Naive thymus-derived CD4-positive, alpha-beta T cell (primary cell): ENCODE results near the gene VAX1. TPM values are rescaled to one million over a fixed set of nuclear protein-coding genes. Genes with fewer than 3 reads are reported as not detected.

Experiments
- ATAC-seq: fragments of 150-1000 bp; cut with Tn5 transposase; 2 replicates; pipeline ENCODE4 v1.10.0; 2021; ENCODE audit warnings: mild to moderate bottlenecking, moderate library complexity
- CTCF ChIA-PET: fragments of 350-600 bp; sonication (Branson Sonifier 250); formaldehyde crosslinking; loops from one replicate; lab custom pipeline; 2021; ENCODE audit warnings: antibody characterized with exemption; lab: Charles Lee
- POLR2A ChIA-PET: fragments of 350-600 bp; sonication (Branson Sonifier 250); formaldehyde crosslinking; loops from one replicate; lab custom pipeline; 2021; ENCODE audit warnings: antibody characterized with exemption, inconsistent platforms; lab: Charles Lee
- DNase-seq, 9 donors: peaks; one replicate each; pipeline versions ENCODE4 v3.0.0 to v3.0.0-alpha.2; 2020 to 2022; ENCODE audit warnings: mixed read lengths in 1 of 9
- H3K27ac ChIP-seq: one replicate; pipeline ENCODE4 v1.7.0; 2013; ENCODE audit warnings: mild to moderate bottlenecking, low read depth, low read length, moderate library complexity
- H3K27me3 ChIP-seq, 2 donors: one replicate each; pipeline ENCODE4 v1.7.0; 2013; ENCODE audit warnings: low read length in 2 of 2, mild to moderate bottlenecking in 2 of 2, moderate library complexity in 2 of 2; ENCODE audit not compliant: control insufficient read depth in 2 of 2, insufficient read depth in 2 of 2
- H3K36me3 ChIP-seq, 3 experiments: 1 replicate in 2 of 3; 2 replicates in 1 of 3; pipeline ENCODE4 v1.7.0; 2013; ENCODE audit warnings: low read length in 3 of 3, mild to moderate bottlenecking in 3 of 3, moderate library complexity in 1 of 3; ENCODE audit not compliant: insufficient read depth in 3 of 3, control insufficient read depth in 2 of 3
- H3K4me1 ChIP-seq, 2 donors: one replicate each; pipeline ENCODE4 v1.7.0; 2013; ENCODE audit warnings: low read length in 2 of 2, mild to moderate bottlenecking in 2 of 2, moderate library complexity in 1 of 2; ENCODE audit not compliant: control insufficient read depth in 2 of 2, insufficient read depth in 2 of 2
- H3K4me3 ChIP-seq: 2 replicates; pipeline ENCODE4 v1.7.0; 2013; ENCODE audit warnings: mild to moderate bottlenecking, low read length
- H3K9me3 ChIP-seq, 3 experiments: 1 replicate in 2 of 3; 2 replicates in 1 of 3; pipeline ENCODE4 v1.7.0; 2013; ENCODE audit warnings: low read length in 3 of 3; ENCODE audit not compliant: control insufficient read depth in 2 of 3
- H3K27ac Mint-ChIP-seq, 9 donors: one replicate each; pipeline ENCODE4 v1.8.0; 2020 to 2022; ENCODE audit warnings: mixed read lengths in 9 of 9, mild to moderate bottlenecking in 8 of 9, moderate library complexity in 5 of 9, inconsistent platforms in 2 of 9
- H3K27me3 Mint-ChIP-seq, 5 donors: one replicate each; pipeline ENCODE4 v1.8.0; 2021 to 2022; ENCODE audit warnings: mixed read lengths in 5 of 5, mild to moderate bottlenecking in 1 of 5
- H3K36me3 Mint-ChIP-seq, 5 donors: one replicate each; pipeline ENCODE4 v1.8.0; 2020 to 2022; ENCODE audit warnings: mixed read lengths in 5 of 5, mild to moderate bottlenecking in 3 of 5, inconsistent platforms in 1 of 5
- H3K4me1 Mint-ChIP-seq, 7 donors: one replicate each; pipeline ENCODE4 v1.8.0; 2020 to 2022; ENCODE audit warnings: mixed read lengths in 7 of 7, mild to moderate bottlenecking in 3 of 7, inconsistent platforms in 1 of 7
- H3K4me3 Mint-ChIP-seq, 10 donors: one replicate each; pipeline ENCODE4 v1.8.0; 2020 to 2022; ENCODE audit warnings: mild to moderate bottlenecking in 10 of 10, mixed read lengths in 10 of 10, moderate library complexity in 6 of 10, inconsistent platforms in 2 of 10
- H3K9me3 Mint-ChIP-seq, 11 donors: one replicate each; pipeline ENCODE4 v1.8.0; 2020 to 2022; ENCODE audit warnings: mixed read lengths in 11 of 11, mild to moderate bottlenecking in 4 of 11, inconsistent platforms in 1 of 11, moderate library complexity in 1 of 11
- intact Hi-C, 2 donors: fragments of 100-400 bp; cut with micrococcal nuclease; formaldehyde crosslinking; loops; one replicate each; pipeline ENCODE4 v1.15.1; 2023
- polyA plus RNA-seq, 2 donors: library from polyadenylated mRNA; unstranded; fragments of 300-500 nt; fragmentation: Illumina TruSeq; gene quantifications; one replicate each; pipeline ENCODE4 v1.2.3, GENCODE V29; 2021
- total RNA-seq, 6 experiments: library from RNA in 5 of 6; stranded (reverse) in 5 of 6; gene quantifications; 1 replicate in 5 of 6; 2 replicates in 1 of 6; pipeline ENCODE4 v1.2.3 and lab custom pipeline; 2021 to 2026

Gene VAX1
- total and polyA plus RNA-seq, 7 experiments from 2014 or later, result not detected

DNA sequence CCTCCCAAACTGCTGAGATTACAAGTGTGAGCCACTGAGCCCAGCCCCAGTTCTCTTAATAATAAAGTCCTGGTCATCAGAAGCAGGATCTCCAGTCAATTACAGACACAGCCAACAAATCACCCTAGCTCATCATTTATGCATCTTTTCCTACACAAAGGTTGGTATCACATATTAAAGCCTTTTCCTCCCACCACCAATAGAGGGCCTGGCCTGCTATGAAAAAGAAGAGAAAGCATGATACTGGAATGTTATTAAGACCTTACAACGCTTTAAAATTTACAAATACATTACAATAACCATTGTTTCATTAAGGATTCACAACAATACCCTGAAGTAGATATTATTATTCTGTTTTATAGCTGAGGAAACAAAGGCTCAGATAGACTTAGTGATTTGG, 25.9 kb downstream of the VAX1 start:
- no peak overlapping the region for H3K4me3 Mint-ChIP-seq
- DNase-seq (no peak), ATAC-seq (no peak)
- CTCF ChIA-PET, result no interaction called here
- H3K27ac Mint-ChIP-seq, result no peak overlapping the region
- peaks cover 10 to 52% (median 43%) of the 10 kb centered on the region in 5 donors for H3K27me3 Mint-ChIP-seq
- no peaks in the 10 kb centered on the region for H3K9me3 ChIP-seq
- no peak overlapping the region for H3K27ac ChIP-seq
- H3K9me3 Mint-ChIP-seq, result peaks cover 0 to 2% (median 0%) of the 10 kb centered on the region in 11 donors
- no peaks in the 10 kb centered on the region for H3K27me3 ChIP-seq
- H3K4me1 Mint-ChIP-seq, result no peaks in the 10 kb centered on the region
- no peak overlapping the region for H3K4me3 ChIP-seq
- intact Hi-C loops, result no loop called here
- no peaks in the 10 kb centered on the region for H3K36me3 Mint-ChIP-seq
- no peaks in the 10 kb centered on the region for H3K4me1 ChIP-seq
- no peaks in the 10 kb centered on the region for H3K36me3 ChIP-seq
- POLR2A ChIA-PET, result no interaction called here

DNA sequence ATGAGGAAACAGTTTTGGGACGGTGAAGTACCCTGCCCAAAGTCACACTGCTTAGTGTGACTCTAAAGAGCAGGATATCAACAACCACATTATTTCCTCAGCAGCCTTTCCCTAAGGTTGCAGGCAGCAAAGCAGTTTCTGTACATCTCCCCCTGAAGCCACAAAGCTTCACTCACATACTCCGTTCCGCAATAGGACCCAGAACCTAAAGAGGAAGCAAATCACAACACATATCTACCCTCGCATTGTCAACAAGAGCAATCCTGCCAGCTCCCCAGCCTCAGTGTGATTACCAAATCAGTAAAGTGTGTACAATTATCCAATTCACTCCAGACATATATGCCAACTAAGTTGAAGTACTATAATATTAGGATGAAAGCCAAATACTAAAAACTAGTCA, 30.8 kb downstream of the VAX1 start:
- Histone ChIP-seq H3K9me3 (no peaks in the 10 kb centered on the region), H3K4me3 (no peak overlapping the region), H3K4me1 (no peaks in the 10 kb centered on the region), H3K27me3 (no peaks in the 10 kb centered on the region), H3K36me3 (no peaks in the 10 kb centered on the region), H3K27ac (no peak overlapping the region)
- intact Hi-C loops, result no loop called here
- no peak for DNase-seq
- Mint-ChIP-seq H3K9me3 (peaks cover 0 to 4% (median 0%) of the 10 kb centered on the region in 11 donors), H3K4me3 (no peak overlapping the region), H3K36me3 (no peaks in the 10 kb centered on the region), H3K4me1 (no peaks in the 10 kb centered on the region), H3K27ac (no peak overlapping the region), H3K27me3 (peaks cover 0 to 37% (median 33%) of the 10 kb centered on the region in 5 donors)
- CTCF ChIA-PET, result no interaction called here
- ATAC-seq, result peak; percentile 24
- POLR2A ChIA-PET, result no interaction called here

DNA sequence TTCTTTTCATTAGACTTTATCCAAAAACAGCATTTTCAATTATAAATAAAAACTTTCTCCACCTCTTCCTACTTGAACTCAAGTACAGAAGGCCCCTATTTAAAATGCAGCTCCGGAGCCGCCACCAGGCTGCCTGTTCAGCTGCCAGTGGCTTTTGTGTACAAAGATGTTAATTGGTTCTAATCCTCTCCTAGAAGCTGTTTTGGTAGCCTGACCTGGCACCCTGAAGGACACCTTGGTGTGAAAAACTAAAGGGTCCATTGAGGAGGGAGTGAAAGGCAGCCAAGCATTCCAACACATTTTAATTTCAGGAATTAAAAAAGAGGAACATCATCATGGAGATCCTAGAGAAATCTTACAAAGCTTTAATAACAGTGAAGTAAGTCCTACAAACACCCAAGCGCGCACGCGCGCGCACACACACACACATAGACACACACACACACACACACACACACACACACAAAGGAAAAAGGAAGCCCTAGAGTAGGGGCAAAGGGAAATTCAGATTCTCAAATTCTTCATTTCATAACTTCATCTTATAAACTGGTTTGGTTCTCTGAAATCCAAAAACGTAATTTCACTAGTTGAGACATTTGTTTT, 41.4 kb downstream of the VAX1 start:
- intact Hi-C loops, result no loop called here
- H3K27ac Mint-ChIP-seq, result no peak overlapping the region
- DNase-seq (no peak), ATAC-seq (no peak)
- no peak overlapping the region for H3K4me3 Mint-ChIP-seq
- Histone ChIP-seq H3K9me3 (no peaks in the 10 kb centered on the region), H3K4me3 (no peak overlapping the region), H3K27me3 (no peaks in the 10 kb centered on the region), H3K27ac (no peak overlapping the region), H3K36me3 (no peaks in the 10 kb centered on the region), H3K4me1 (no peaks in the 10 kb centered on the region)
- POLR2A ChIA-PET, result no interaction called here
- CTCF ChIA-PET, result interaction anchor here (0.6 kb wide), 1 partner anchor 86 kb away, joined by 3 read pairs; no protein-coding TSS in a partner anchor
- H3K36me3 Mint-ChIP-seq, result no peaks in the 10 kb centered on the region
- no peaks in the 10 kb centered on the region for H3K4me1 Mint-ChIP-seq
- H3K27me3 Mint-ChIP-seq, result peaks cover 0 to 54% (median 9%) of the 10 kb centered on the region in 5 donors
- H3K9me3 Mint-ChIP-seq, result no peaks in the 10 kb centered on the region

DNA sequence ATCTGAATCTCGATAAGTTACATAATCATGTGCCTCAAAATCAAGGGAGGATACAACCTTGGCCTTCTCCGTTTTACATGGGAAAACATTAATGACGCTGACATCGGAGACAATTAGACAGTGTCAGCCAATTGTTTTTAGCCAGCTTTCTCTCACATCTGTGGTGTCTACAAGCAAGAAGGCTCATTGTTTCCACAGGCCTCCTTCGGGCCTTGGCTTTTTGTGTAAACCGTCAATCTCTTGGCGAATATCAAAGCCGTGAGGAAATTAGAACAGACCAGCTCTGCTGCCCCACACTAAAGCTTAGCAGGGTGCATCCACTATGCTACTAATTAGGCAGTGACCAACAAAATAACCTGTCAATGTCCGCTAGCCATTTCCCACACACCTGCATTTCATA, 43.2 kb downstream of the VAX1 start:
- DNase-seq, result no peak
- Mint-ChIP-seq H3K27me3 (peaks cover 0 to 55% (median 22%) of the 10 kb centered on the region in 5 donors), H3K9me3 (no peaks in the 10 kb centered on the region), H3K4me3 (no peak overlapping the region), H3K27ac (no peak overlapping the region), H3K4me1 (no peaks in the 10 kb centered on the region), H3K36me3 (no peaks in the 10 kb centered on the region)
- Histone ChIP-seq H3K4me1 (no peaks in the 10 kb centered on the region), H3K36me3 (no peaks in the 10 kb centered on the region), H3K27me3 (no peaks in the 10 kb centered on the region), H3K4me3 (no peak overlapping the region), H3K9me3 (no peaks in the 10 kb centered on the region), H3K27ac (no peak overlapping the region)
- POLR2A ChIA-PET, result no interaction called here
- ATAC-seq, result no peak
- intact Hi-C loops, result no loop called here
- CTCF ChIA-PET, result no interaction called here

DNA sequence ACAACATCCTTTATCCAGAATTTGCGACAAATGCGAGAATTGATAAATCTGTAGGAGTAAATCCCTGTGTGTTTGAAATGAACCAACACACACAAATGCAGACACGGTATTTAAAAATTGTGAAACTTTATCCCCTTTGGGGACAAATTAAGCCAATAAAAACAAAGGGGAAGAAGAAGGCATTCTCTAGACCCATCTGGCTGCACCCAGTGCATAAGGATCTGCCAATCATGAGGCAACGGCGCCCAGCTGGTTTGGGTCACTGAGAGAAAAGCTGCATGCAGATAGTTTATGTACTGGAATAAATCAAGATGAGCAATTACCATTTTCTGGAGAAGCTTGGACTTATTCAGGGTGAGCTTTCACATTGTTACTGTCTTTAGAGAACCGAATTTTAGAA, 45.7 kb downstream of the VAX1 start:
- intact Hi-C loops, result no loop called here
- no peaks in the 10 kb centered on the region for H3K4me1 ChIP-seq
- POLR2A ChIA-PET, result no interaction called here
- Mint-ChIP-seq H3K27me3 (peaks cover 0 to 53% (median 20%) of the 10 kb centered on the region in 5 donors), H3K36me3 (no peaks in the 10 kb centered on the region), H3K4me3 (no peak overlapping the region), H3K27ac (no peak overlapping the region), H3K4me1 (no peaks in the 10 kb centered on the region), H3K9me3 (no peaks in the 10 kb centered on the region)
- H3K27ac ChIP-seq, result no peak overlapping the region
- no peaks in the 10 kb centered on the region for H3K9me3 ChIP-seq
- H3K36me3 ChIP-seq, result no peaks in the 10 kb centered on the region
- H3K4me3 ChIP-seq, result no peak overlapping the region
- ATAC-seq (no peak), DNase-seq (no peak)
- no peaks in the 10 kb centered on the region for H3K27me3 ChIP-seq
- CTCF ChIA-PET, result no interaction called here

DNA sequence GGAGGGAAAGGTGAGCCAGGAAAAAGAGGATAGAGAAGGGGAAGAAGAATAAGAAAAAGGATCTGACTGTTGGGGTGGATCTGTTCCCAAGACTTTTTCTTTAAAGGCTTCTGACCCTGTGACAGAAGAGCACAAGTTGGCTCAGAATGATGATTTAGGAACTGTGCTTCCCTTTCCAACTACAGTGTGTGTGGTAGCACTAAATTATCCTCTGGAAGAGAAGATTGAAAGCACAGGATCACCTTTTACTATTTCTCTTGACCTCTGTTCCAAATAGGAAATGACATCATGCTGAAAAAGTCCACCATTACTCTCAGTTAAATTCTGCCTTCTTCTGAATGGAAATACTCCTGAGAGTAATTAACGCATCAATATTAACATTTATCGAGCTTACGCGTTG, 47.2 kb downstream of the VAX1 start:
- intact Hi-C loops, result no loop called here
- POLR2A ChIA-PET, result no interaction called here
- Histone ChIP-seq H3K36me3 (no peaks in the 10 kb centered on the region), H3K9me3 (no peaks in the 10 kb centered on the region), H3K4me1 (no peaks in the 10 kb centered on the region), H3K4me3 (no peak overlapping the region), H3K27me3 (no peaks in the 10 kb centered on the region), H3K27ac (no peak overlapping the region)
- Mint-ChIP-seq H3K9me3 (no peaks in the 10 kb centered on the region), H3K27me3 (peaks cover 0 to 57% (median 34%) of the 10 kb centered on the region in 5 donors), H3K27ac (no peak overlapping the region), H3K4me1 (no peaks in the 10 kb centered on the region), H3K4me3 (no peak overlapping the region), H3K36me3 (no peaks in the 10 kb centered on the region)
- DNase-seq (no peak), ATAC-seq (no peak)
- CTCF ChIA-PET, result no interaction called here

DNA sequence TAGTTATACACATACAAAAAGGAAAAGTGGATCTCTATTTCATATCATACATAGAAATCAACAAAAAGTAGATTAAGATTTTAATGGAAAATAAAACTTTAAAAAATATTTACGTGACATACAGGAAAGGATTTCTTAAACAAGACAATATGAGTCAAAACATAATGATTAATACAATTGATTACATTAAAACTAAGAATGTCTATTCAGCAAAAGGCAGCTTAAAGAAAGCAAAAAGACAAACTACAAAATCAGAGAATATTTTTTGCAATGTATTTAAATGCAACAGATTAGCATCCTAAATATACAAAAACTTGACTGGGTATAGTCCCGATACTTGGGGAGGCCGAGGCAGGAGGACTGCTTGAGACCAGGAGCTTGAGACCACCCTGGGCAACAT, 50.5 kb downstream of the VAX1 start:
- H3K27ac ChIP-seq, result no peak overlapping the region
- no peak overlapping the region for H3K4me3 Mint-ChIP-seq
- H3K27ac Mint-ChIP-seq, result no peak overlapping the region
- no peaks in the 10 kb centered on the region for H3K36me3 ChIP-seq
- H3K4me1 ChIP-seq, result no peaks in the 10 kb centered on the region
- no peaks in the 10 kb centered on the region for H3K27me3 ChIP-seq
- no peaks in the 10 kb centered on the region for H3K9me3 ChIP-seq
- no peak for DNase-seq
- H3K27me3 Mint-ChIP-seq, result peaks cover 0 to 48% (median 37%) of the 10 kb centered on the region in 5 donors
- ChIA-PET CTCF (no interaction called here), POLR2A (no interaction called here)
- ATAC-seq, result no peak
- intact Hi-C loops, result no loop called here
- H3K9me3 Mint-ChIP-seq, result peaks cover 0 to 8% (median 0%) of the 10 kb centered on the region in 11 donors
- no peak overlapping the region for H3K4me3 ChIP-seq
- no peaks in the 10 kb centered on the region for H3K36me3 Mint-ChIP-seq
- no peaks in the 10 kb centered on the region for H3K4me1 Mint-ChIP-seq
